NCI-H146 (cell line): ENCODE data around the gene CCDC17.

Experiments
- DNase-seq: peaks from one replicate; lab custom pipeline; 2025; lab: John Stamatoyannopoulos, UW

Gene CCDC17

DNA sequence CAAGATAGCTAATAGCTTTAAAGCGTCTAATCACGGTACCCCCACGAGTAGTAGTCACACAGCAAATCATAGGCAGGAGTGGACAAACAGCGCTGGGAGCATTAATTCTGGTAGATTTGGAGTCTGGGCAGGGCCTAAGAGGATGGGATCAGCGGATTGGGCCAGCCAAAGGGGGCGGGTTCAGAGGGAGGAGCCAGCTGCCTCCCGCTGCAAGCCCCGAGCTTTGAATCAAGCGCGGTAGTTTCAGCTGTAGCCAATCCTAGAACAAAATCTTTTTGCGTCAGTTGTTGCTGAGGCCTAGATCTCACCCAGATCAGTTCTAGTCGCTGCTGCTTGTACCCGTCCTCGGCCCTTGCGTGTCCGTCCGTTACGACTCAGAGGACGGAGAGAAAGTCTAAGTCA lies 40.6 kb downstream of the CCDC17 start:
- peak; percentile 91 for DNase-seq

DNA sequence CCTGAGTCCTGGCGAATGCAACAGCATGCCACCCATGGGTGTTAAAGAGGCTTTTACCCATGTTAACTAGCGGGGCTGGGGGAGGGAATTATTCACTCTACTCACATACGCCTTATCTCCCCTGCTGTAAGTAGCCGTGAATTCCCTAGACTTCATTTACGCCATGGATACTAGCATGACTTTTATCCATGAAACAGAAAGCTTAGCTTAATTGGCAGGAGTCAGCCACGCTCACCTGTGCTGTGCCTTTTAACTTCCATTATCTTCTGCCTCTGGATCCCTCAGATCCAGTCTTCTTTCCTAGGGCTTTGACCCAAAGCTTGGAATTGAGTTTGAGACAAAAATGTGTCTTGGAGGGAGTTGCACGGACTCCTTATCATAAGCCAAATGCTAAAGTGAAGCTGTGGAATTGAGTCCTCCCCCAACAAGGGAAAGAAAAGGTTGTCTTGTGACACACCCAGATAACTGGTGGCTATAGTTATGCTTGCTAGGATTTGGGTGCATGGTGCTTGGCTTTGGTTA lies 49.7 kb downstream of the CCDC17 start:
- no peak for DNase-seq

DNA sequence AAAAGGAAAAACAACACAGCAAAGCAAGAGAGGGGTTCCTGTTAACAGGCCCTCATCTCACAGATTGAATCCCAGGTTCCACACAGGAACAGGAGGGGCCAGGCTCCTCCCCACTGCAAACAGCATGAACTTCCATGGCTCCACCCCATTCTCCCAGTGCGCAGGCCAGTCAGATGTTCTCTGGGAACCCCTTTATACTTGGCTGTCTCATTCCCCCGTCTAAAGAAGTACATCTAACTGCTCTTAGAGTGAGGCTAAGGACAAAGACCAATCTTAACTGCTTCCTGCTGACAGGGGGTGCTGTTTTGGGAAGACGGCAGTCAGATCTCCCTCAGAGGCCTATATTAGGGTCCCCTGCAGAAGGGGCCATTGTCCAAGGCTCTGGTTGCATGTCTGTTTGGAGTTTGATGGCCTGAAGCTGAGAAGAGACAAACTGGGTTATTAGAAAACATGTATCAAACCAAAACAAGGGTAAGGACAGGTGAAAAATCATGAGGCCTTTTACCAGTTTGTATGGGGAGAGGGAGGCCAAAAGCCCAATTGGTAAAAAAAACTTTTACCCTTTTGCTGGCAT lies 50.5 kb downstream of the CCDC17 start:
- DNase-seq, result no peak

DNA sequence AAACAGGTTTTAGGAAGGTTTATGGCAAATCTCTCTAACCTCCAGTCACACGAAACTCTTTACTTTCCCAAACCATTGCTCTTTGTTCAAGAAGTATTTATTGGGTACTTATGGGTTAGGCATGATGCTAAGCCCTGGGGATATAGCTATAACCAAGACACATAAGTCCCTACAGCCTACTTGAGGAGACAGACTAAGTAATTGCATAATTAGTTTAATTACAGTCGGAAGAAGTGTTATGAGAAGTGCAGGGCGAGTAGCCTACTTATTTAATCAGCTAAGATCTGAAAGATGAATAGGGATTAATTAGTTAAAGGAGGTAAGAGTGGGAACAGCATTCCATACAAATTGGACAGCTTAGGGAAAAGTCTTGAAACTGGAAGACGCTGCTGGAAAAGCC lies 53.2 kb downstream of the CCDC17 start:
- no peak for DNase-seq
